Right lobe of liver (tissue), 4 donors: Measurements from ENCODE around the gene RALY.

Source experiments
- POLR2A ChIP-seq: fragments of 450-650 bp; IDR thresholded peaks from one replicate; pipeline ENCODE4 v1.6.1; 2017; ENCODE audit warnings: antibody characterized with exemption, mild to moderate bottlenecking
- TF ChIP-seq, protein P1 (sequence below), 4 donors: fragments of 200-600 bp in 3 of 4; fragments of 450-650 bp in 1 of 4; IDR thresholded peaks; one replicate each; pipeline versions ENCODE4 v1.5.1 to v1.8.0; 2016 to 2022; ENCODE audit warnings: antibody characterized with exemption in 4 of 4, mild to moderate bottlenecking in 2 of 4
- donor health status: DM: no; HTN: no; CAD: no.
- donor health status: DM: no; HTN: no; CAD: no.
- donor health status: DM: no; HTN: yes; CAD: no.

DNA sequence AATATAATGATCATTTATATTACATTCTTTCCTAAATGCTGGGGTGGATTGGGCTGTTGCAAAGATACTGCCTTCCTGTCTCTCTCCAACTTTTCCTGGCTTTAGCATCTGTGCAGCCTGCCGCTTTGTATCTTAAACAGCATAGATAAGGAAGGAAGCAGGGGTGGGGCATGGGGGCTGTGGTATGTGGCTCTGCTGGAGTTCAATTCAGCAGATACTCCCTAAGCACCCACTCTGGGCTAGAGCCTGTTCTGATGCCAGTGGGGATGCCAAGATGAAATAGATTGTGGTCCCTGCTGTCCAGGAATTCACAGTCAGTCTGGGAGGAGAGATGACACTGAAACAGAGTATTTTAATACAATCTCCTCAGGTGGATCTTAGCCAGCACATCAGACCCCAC is 61.6 kb downstream of the RALY start:
- TF ChIP-seq, protein P1, sequence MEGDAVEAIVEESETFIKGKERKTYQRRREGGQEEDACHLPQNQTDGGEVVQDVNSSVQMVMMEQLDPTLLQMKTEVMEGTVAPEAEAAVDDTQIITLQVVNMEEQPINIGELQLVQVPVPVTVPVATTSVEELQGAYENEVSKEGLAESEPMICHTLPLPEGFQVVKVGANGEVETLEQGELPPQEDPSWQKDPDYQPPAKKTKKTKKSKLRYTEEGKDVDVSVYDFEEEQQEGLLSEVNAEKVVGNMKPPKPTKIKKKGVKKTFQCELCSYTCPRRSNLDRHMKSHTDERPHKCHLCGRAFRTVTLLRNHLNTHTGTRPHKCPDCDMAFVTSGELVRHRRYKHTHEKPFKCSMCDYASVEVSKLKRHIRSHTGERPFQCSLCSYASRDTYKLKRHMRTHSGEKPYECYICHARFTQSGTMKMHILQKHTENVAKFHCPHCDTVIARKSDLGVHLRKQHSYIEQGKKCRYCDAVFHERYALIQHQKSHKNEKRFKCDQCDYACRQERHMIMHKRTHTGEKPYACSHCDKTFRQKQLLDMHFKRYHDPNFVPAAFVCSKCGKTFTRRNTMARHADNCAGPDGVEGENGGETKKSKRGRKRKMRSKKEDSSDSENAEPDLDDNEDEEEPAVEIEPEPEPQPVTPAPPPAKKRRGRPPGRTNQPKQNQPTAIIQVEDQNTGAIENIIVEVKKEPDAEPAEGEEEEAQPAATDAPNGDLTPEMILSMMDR (IDR thresholded peaks at IDR 0.05), result no peak
- TF ChIP-seq POLR2A, result no peak
